ENCODE results near the gene SPOP.

Gene SPOP

GRCh38 chr17:49610883-49611584 is 66.9 kb downstream of the SPOP start:
- H3K27ac ChIP-seq, result no peak overlapping the region
- no peak for TF ChIP-seq ZFX (IDR thresholded peaks at IDR 0.05)
- no peak for TF ChIP-seq CTCF (conservative IDR thresholded peaks at IDR 0.05)

- no peak overlapping the region for H3K27ac ChIP-seq
- TF ChIP-seq ZFX (IDR thresholded peaks at IDR 0.05) (no peak), CTCF (conservative IDR thresholded peaks at IDR 0.05) (no peak)
These were observed 73.5 kb downstream of the SPOP start for GRCh38 chr17:49604314-49604869.

GRCh38 chr17:49603720-49604119 is 74.2 kb downstream of the SPOP start:
- H3K27ac ChIP-seq, result no peak overlapping the region
- TF ChIP-seq ZFX (IDR thresholded peaks at IDR 0.05) (no peak), CTCF (conservative IDR thresholded peaks at IDR 0.05) (no peak; the same call in 1 of the 2 replicates)

- no peak for TF ChIP-seq ZFX (IDR thresholded peaks at IDR 0.05)
- H3K27ac ChIP-seq, result no peak overlapping the region
These were observed 74.7 kb downstream of the SPOP start for GRCh38 chr17:49603238-49603637.

- TF ChIP-seq CTCF (conservative IDR thresholded peaks at IDR 0.05) (no peak), ZFX (IDR thresholded peaks at IDR 0.05) (no peak)
These were observed 75.1 kb downstream of the SPOP start for GRCh38 chr17:49602783-49603182.

GRCh38 chr17:49600949-49601348 is 76.9 kb downstream of the SPOP start:
- no peak overlapping the region for H3K27ac ChIP-seq
- TF ChIP-seq ZFX (IDR thresholded peaks at IDR 0.05) (no peak), CTCF (conservative IDR thresholded peaks at IDR 0.05) (no peak)

More at GRCh38 chr17:49602783-49603182, 75.1 kb downstream of the SPOP start:
- H3K27ac ChIP-seq, result no peak overlapping the region

- H3K27ac ChIP-seq, result no peak overlapping the region
- TF ChIP-seq ZFX (IDR thresholded peaks at IDR 0.05) (no peak), CTCF (conservative IDR thresholded peaks at IDR 0.05) (no peak)
These were observed 79.0 kb downstream of the SPOP start for GRCh38 chr17:49598918-49599317.

All from C4-2B (cell line).